Activated T-cell treated with anti-CD3 and anti-CD28 coated beads, Interleukin-2, amount 50 U/mL, for 72 hours (primary cell): ENCODE results near the gene NAA25. TPM values are rescaled to one million over a fixed set of nuclear protein-coding genes. Genes with fewer than 3 reads are reported as not detected.
"Not testable (repeated sequence)": the region's sequence is repeated elsewhere in the genome, so short reads cannot be mapped to it uniquely, and the experiment has no call there.

Source experiments
- ATAC-seq, 2 donors: fragments of 150-1000 bp; cut with Tn5 transposase; replicated peaks in 1 of 2; 2 replicates each; pipeline ENCODE4 v1.10.0; 2021; ENCODE audit warnings: moderate library complexity in 2 of 2, mild to moderate bottlenecking in 1 of 2
- DNase-seq, 2 donors: peaks; one replicate each; pipeline ENCODE4 v3.0.0; 2021 to 2022; ENCODE audit warnings: mixed read lengths in 1 of 2
- H3K27ac Mint-ChIP-seq: one replicate; pipeline ENCODE4 v1.8.0; 2022; ENCODE audit warnings: mild to moderate bottlenecking, moderate library complexity, mixed read lengths
- H3K27me3 Mint-ChIP-seq: one replicate; pipeline ENCODE4 v1.8.0; 2022; ENCODE audit warnings: low read depth, mixed read lengths
- H3K36me3 Mint-ChIP-seq, 2 donors: one replicate each; pipeline ENCODE4 v1.8.0; 2022; ENCODE audit warnings: mixed read lengths in 2 of 2, mild to moderate bottlenecking in 1 of 2; ENCODE audit not compliant: insufficient read depth in 2 of 2
- H3K4me1 Mint-ChIP-seq: one replicate; pipeline ENCODE4 v1.8.0; 2022; ENCODE audit warnings: low read depth, mixed read lengths
- H3K4me3 Mint-ChIP-seq, 2 donors: one replicate each; pipeline ENCODE4 v1.8.0; 2022; ENCODE audit warnings: mild to moderate bottlenecking in 2 of 2, mixed read lengths in 2 of 2, moderate library complexity in 2 of 2
- H3K9me3 Mint-ChIP-seq, 2 donors: one replicate each; pipeline ENCODE4 v1.8.0; 2022; ENCODE audit warnings: mixed read lengths in 2 of 2
- total RNA-seq, 2 donors: library from RNA; stranded (reverse); gene quantifications; one replicate each; pipeline ENCODE4 v1.2.3, GENCODE V29; 2022

NAA25 gene
- total RNA-seq, 2 donors from 2014 or later: 36.3 to 47.0 TPM

- Mint-ChIP-seq H3K9me3 (no peaks in the 10 kb centered on the region), H3K36me3 (peaks cover 6 to 40% of the 10 kb centered on the region in 2 donors), H3K4me3 (no peak overlapping the region), H3K27ac (peak overlapping the region; percentile 14), H3K4me1 (peaks cover 41% of the 10 kb centered on the region), H3K27me3 (no peaks in the 10 kb centered on the region)
- ATAC-seq: no peak
- no peak for DNase-seq
Observed at GRCh38 chr12:112087055-112087850, 21.3 kb downstream of the NAA25 start.

GRCh38 chr12:112066566-112066965, 42.0 kb downstream of the NAA25 start:
- H3K36me3 Mint-ChIP-seq: peaks cover 7 to 37% of the 10 kb centered on the region in 2 donors
- H3K4me3 Mint-ChIP-seq: no peak overlapping the region
- peak overlapping the region; percentile 22 for H3K27ac Mint-ChIP-seq
- no peaks in the 10 kb centered on the region for H3K4me1 Mint-ChIP-seq
- H3K9me3 Mint-ChIP-seq: no peaks in the 10 kb centered on the region
- ATAC-seq: peak; percentile 40 to 76
- DNase-seq: no peak
- no peaks in the 10 kb centered on the region for H3K27me3 Mint-ChIP-seq

GRCh38 chr12:112063273-112063672, 45.3 kb downstream of the NAA25 start:
- Mint-ChIP-seq H3K36me3 (peaks cover 7 to 35% of the 10 kb centered on the region in 2 donors), H3K9me3 (no peaks in the 10 kb centered on the region), H3K27ac (peak overlapping the region; percentile 55), H3K27me3 (no peaks in the 10 kb centered on the region), H3K4me3 (no peak overlapping the region), H3K4me1 (no peaks in the 10 kb centered on the region)
- DNase-seq (no peak), ATAC-seq (no peak)

GRCh38 chr12:112061137-112061536, 47.4 kb downstream of the NAA25 start:
- no peak overlapping the region for H3K4me3 Mint-ChIP-seq
- no peaks in the 10 kb centered on the region for H3K9me3 Mint-ChIP-seq
- peaks cover 3 to 30% of the 10 kb centered on the region in 2 donors for H3K36me3 Mint-ChIP-seq
- DNase-seq (no peak), ATAC-seq (no peak)
- H3K27me3 Mint-ChIP-seq: no peaks in the 10 kb centered on the region
- H3K27ac Mint-ChIP-seq: no peak overlapping the region
- no peaks in the 10 kb centered on the region for H3K4me1 Mint-ChIP-seq

GRCh38 chr12:112049351-112049750, 59.2 kb downstream of the NAA25 start:
- Mint-ChIP-seq H3K9me3 (no peaks in the 10 kb centered on the region), H3K36me3 (peaks cover 12 to 46% of the 10 kb centered on the region in 2 donors), H3K27me3 (no peaks in the 10 kb centered on the region), H3K4me3 (no peak overlapping the region), H3K4me1 (peaks cover 10% of the 10 kb centered on the region), H3K27ac (peak overlapping the region; percentile 75)
- ATAC-seq: no peak
- no peak for DNase-seq

GRCh38 chr12:112046003-112046402, 62.6 kb downstream of the NAA25 start:
- H3K27me3 Mint-ChIP-seq: no peaks in the 10 kb centered on the region
- no peaks in the 10 kb centered on the region for H3K4me1 Mint-ChIP-seq
- no peak for ATAC-seq
- no peaks in the 10 kb centered on the region for H3K9me3 Mint-ChIP-seq
- H3K27ac Mint-ChIP-seq: no peak overlapping the region
- no peak for DNase-seq
- peaks cover 13 to 41% of the 10 kb centered on the region in 2 donors for H3K36me3 Mint-ChIP-seq
- no peak overlapping the region for H3K4me3 Mint-ChIP-seq

- not testable (repeated sequence) for DNase-seq, ATAC-seq, H3K27ac Mint-ChIP-seq, H3K9me3 Mint-ChIP-seq, H3K4me1 Mint-ChIP-seq, H3K27me3 Mint-ChIP-seq, H3K4me3 Mint-ChIP-seq
- H3K36me3 Mint-ChIP-seq: peaks cover 8 to 48% of the 10 kb centered on the region in 2 donors
Observed at GRCh38 chr12:112036614-112037013, 72.0 kb downstream of the NAA25 start.

- no peak for ATAC-seq
- peak overlapping the region; percentile 14 for H3K27ac Mint-ChIP-seq
Observed at GRCh38 chr12:112035219-112035785, 73.3 kb downstream of the NAA25 start.

GRCh38 chr12:112032292-112032691, 76.3 kb downstream of the NAA25 start:
- Mint-ChIP-seq H3K27me3 (no peaks in the 10 kb centered on the region), H3K27ac (peak overlapping the region; percentile 70), H3K4me1 (peaks cover 12% of the 10 kb centered on the region), H3K4me3 (no peak overlapping the region), H3K9me3 (no peaks in the 10 kb centered on the region), H3K36me3 (peaks cover 7 to 46% of the 10 kb centered on the region in 2 donors)
- ATAC-seq (no peak), DNase-seq (no peak)

More at GRCh38 chr12:112035219-112035785, 73.3 kb downstream of the NAA25 start:
- Mint-ChIP-seq H3K9me3 (no peaks in the 10 kb centered on the region), H3K36me3 (peaks cover 8 to 52% of the 10 kb centered on the region in 2 donors), H3K27me3 (no peaks in the 10 kb centered on the region), H3K4me1 (peaks cover 6% of the 10 kb centered on the region), H3K4me3 (no peak overlapping the region)
- no peak for DNase-seq

- Mint-ChIP-seq H3K27me3 (no peaks in the 10 kb centered on the region), H3K4me1 (peaks cover 13% of the 10 kb centered on the region), H3K9me3 (no peaks in the 10 kb centered on the region), H3K4me3 (no peak overlapping the region), H3K27ac (peak overlapping the region; percentile 31), H3K36me3 (peaks cover 7 to 40% of the 10 kb centered on the region in 2 donors)
- ATAC-seq (peak in 1 of 2 donors; percentile 38), DNase-seq (no peak)
Observed at GRCh38 chr12:112031472-112031871, 77.1 kb downstream of the NAA25 start.

- H3K4me1 Mint-ChIP-seq: peaks cover 22% of the 10 kb centered on the region
- H3K36me3 Mint-ChIP-seq: peaks cover 7 to 39% of the 10 kb centered on the region in 2 donors
- no peaks in the 10 kb centered on the region for H3K27me3 Mint-ChIP-seq
- H3K27ac Mint-ChIP-seq: no peak overlapping the region
- DNase-seq (no peak), ATAC-seq (no peak)
- H3K4me3 Mint-ChIP-seq: no peak overlapping the region
- H3K9me3 Mint-ChIP-seq: no peaks in the 10 kb centered on the region
Observed at GRCh38 chr12:112029301-112029700, 79.3 kb downstream of the NAA25 start.

GRCh38 chr12:112025808-112026375, 82.7 kb downstream of the NAA25 start:
- DNase-seq (no peak), ATAC-seq (no peak)
- no peaks in the 10 kb centered on the region for H3K27me3 Mint-ChIP-seq
- H3K36me3 Mint-ChIP-seq: peaks cover 9 to 33% of the 10 kb centered on the region in 2 donors
- H3K4me1 Mint-ChIP-seq: peaks cover 36% of the 10 kb centered on the region
- peak overlapping the region; percentile 75 for H3K27ac Mint-ChIP-seq
- H3K9me3 Mint-ChIP-seq: no peaks in the 10 kb centered on the region
- no peak overlapping the region for H3K4me3 Mint-ChIP-seq

GRCh38 chr12:112023759-112024396, 84.7 kb downstream of the NAA25 start:
- no peaks in the 10 kb centered on the region for H3K27me3 Mint-ChIP-seq
- H3K27ac Mint-ChIP-seq: peak overlapping the region; percentile 51
- ATAC-seq (no peak), DNase-seq (no peak)
- no peaks in the 10 kb centered on the region for H3K9me3 Mint-ChIP-seq
- H3K4me1 Mint-ChIP-seq: peaks cover 39% of the 10 kb centered on the region
- H3K36me3 Mint-ChIP-seq: peaks cover 5 to 22% of the 10 kb centered on the region in 2 donors
- H3K4me3 Mint-ChIP-seq: no peak overlapping the region
